Muscle of leg (tissue), 16 donors: Measurements from ENCODE around the gene CCDC200. TPM values are rescaled to one million over a fixed set of nuclear protein-coding genes. Genes with fewer than 3 reads are reported as not detected.
"Not testable (repeated sequence)": the region's sequence is repeated elsewhere in the genome, so short reads cannot be mapped to it uniquely, and the experiment has no call there.

Experiments used
- DNase-seq: peaks from one replicate; pipeline ENCODE4 v3.0.0; 2013
- H3K27ac ChIP-seq: one replicate; pipeline ENCODE4 v1.5.1; 2013; ENCODE audit warnings: mild to moderate bottlenecking, low read length, control low read depth
- H3K27me3 ChIP-seq: one replicate; pipeline ENCODE4 v1.6.1; 2013; ENCODE audit warnings: low read length; ENCODE audit not compliant: control insufficient read depth, insufficient read depth
- H3K36me3 ChIP-seq: one replicate; pipeline ENCODE4 v1.6.1; 2013; ENCODE audit warnings: low read length; ENCODE audit not compliant: control insufficient read depth, insufficient read depth
- H3K4me1 ChIP-seq: one replicate; pipeline ENCODE4 v1.6.1; 2013; ENCODE audit warnings: low read length; ENCODE audit not compliant: control insufficient read depth, insufficient read depth
- H3K4me3 ChIP-seq: one replicate; pipeline ENCODE4 v1.5.1; 2013; ENCODE audit warnings: low read length, control low read depth
- H3K9me3 ChIP-seq: replicated peaks from 2 replicates; pipeline ENCODE4 v1.6.1; 2013; ENCODE audit warnings: low read depth, low read length; ENCODE audit not compliant: control insufficient read depth
- WGBS: methylation state at CpG from one replicate; pipeline ENCODE4 v1.1.5; 2013; ENCODE audit warnings: missing lambda C conversion rate; ENCODE audit not compliant: insufficient coverage; 5-methylcytosine and 5-hydroxymethylcytosine counted together
- long read RNA-seq, 11 donors: transcript quantifications; one replicate each; lab custom pipeline, GENCODE V29; 2026
- polyA plus RNA-seq, 8 donors: library from polyadenylated mRNA; unstranded; fragments of 120-200 nt; gene quantifications; one replicate each; pipeline versions ENCODE4 v1.2.1 to v1.2.3, GENCODE V29; 2013; ENCODE audit warnings: inconsistent platforms in 1 of 8, low replicate concordance in 1 of 8; ENCODE audit not compliant: insufficient read length in 8 of 8, insufficient read depth in 1 of 8
- total RNA-seq: library from RNA; stranded (reverse); fragments of 120-200 nt; gene quantifications from one replicate; pipeline ENCODE4 v1.2.4, GENCODE V29; 2013

The CCDC200 gene
- total RNA-seq (not detected), polyA plus RNA-seq (10 to 100 TPM in 2 of 8 donors, 1 to 10 TPM in 6; 3.2 to 13.1 (median 7.3) TPM)
- long read RNA-seq, donor 1, result 0 reads
- long read RNA-seq, donor 2, result 0 reads
- long read RNA-seq, donor 3, result 0 reads
- long read RNA-seq, donor 4, result 0 reads
- long read RNA-seq, donor 5, result 0 reads
- long read RNA-seq, donor 6, result 0 reads
- long read RNA-seq, donor 7, result 0 reads
- long read RNA-seq, donor 8, partial matches to known transcripts, result 5 of 5 reads
- long read RNA-seq, donor 8, other reads (novel, unspliced or antisense), result 0 of 5 reads
- long read RNA-seq, donor 9, result 0 reads
- long read RNA-seq, donor 10, result 0 reads
- long read RNA-seq, donor 11, result 0 reads

DNA sequence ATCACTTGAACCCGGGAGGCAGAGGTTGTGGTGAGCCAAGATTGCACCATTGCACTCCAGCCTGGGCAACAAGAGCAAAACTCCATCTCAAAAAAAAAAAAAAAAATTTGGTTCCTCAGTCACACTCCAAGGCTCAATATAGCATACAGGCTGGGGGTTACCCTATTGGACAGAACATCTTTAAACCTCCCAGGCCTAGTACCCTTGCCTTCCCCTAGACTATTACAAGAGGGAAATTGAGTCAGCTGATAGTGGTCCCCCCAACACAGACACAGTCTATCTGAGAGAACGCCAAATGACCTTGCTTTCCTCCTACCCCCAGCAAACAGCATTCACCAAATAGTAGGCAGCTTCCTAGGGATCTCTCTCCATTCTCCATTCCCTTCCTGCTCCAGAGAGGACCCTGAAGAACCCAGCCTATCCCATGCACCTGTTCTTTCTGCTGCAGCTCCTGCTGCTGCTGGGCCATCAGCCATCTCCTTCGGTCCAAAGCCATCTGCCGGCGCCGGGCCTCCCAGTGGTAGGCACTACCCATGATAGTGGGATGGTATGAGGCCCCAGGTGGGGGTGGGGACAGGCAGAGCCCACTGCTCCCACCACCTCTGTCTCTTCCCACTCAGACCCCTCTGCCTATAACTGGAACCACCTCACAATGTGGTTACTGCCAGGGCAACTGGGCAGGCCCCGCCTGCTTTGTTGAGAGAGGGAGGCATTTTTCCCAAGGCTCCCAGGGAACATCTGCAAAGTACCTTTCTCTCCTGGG, at the start of gene CCDC200:
Gene CCDC200, minus strand, starts transcription at position 604 of the 763 bp plus-strand sequence. Its CDS starts 69 bp downstream, at position 535.
- H3K27ac ChIP-seq, H3K4me1 ChIP-seq, H3K27me3 ChIP-seq, H3K9me3 ChIP-seq, DNase-seq, H3K4me3 ChIP-seq: not testable (repeated sequence)
- H3K36me3 ChIP-seq, result peaks cover 22% of the 10 kb centered on the region
- WGBS, result no CpG with 5 or more reads among the region's 7 CpGs

DNA sequence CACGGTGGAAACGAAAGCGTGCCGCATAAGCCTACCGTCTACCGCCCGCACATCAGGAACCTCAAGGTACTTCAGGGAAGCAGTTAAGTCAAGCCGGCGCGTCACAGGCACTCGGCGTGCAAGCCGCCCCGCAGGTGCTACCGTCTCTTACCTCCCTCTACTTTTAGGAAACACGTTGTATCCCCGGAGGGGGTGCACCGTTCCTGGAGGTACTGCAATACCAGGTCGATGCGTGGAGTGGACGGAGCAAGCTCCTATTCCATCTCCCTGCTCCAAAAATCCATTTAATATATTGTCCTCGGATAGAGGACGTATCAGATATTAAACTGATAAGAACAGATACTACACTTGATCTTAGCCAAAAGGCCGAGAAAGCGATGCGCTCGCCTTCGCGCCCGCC, 44.5 kb upstream of the CCDC200 start:
- WGBS, result no CpG with 5 or more reads among the region's 30 CpGs
- not testable (repeated sequence) for H3K27ac ChIP-seq, H3K4me3 ChIP-seq, H3K9me3 ChIP-seq, H3K36me3 ChIP-seq, DNase-seq, H3K4me1 ChIP-seq, H3K27me3 ChIP-seq

GRCh38 chr17:43272483-43272882, 44.1 kb upstream of the CCDC200 start:
- H3K36me3 ChIP-seq, H3K27ac ChIP-seq, H3K4me3 ChIP-seq, H3K9me3 ChIP-seq, H3K4me1 ChIP-seq, DNase-seq, H3K27me3 ChIP-seq: not testable (repeated sequence)
- no CpG with 5 or more reads among the region's 12 CpGs for WGBS

DNA sequence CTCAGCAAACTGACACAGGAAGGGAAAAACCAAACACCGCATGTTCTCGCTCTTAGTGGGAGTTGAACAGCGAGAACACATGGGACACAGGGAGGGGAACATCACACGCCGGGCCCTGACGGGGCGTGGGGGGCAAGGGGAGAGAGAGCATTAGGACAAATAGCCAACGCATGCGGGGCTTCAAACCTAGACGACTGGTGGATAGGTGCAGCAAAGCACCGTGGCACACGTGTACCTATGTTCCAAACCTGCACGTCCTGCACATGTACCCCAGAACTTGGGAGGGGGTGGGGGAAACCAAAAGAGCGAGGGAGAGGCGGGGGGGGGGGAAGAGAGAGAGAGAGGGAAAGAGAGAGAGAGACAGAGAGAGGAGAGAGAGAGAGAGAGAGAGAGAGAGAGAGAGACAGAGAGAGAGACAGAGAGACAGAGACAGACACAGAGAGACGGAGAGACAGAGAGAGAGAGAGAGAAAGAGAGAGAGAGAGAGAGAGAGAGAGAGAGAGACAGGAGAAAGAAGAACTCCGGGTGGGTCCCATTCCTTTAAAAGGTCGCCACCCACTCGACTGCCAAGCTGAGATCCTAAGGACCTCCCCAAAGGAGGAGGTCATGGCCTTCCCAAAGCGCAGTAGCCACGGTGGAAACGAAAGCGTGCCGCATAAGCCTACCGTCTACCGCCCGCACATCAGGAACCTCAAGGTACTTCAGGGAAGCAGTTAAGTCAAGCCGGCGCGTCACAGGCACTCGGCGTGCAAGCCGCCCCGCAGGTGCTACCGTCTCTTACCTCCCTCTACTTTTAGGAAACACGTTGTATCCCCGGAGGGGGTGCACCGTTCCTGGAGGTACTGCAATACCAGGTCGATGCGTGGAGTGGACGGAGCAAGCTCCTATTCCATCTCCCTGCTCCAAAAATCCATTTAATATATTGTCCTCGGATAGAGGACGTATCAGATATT, 42.4 kb upstream of the CCDC200 start:
- WGBS, result no CpG with 5 or more reads among the region's 43 CpGs

GRCh38 chr17:43246456-43246855, 18.0 kb upstream of the CCDC200 start:
- not testable (repeated sequence) for DNase-seq, H3K4me3 ChIP-seq, H3K9me3 ChIP-seq, H3K36me3 ChIP-seq, H3K27me3 ChIP-seq, H3K4me1 ChIP-seq, H3K27ac ChIP-seq
- no CpG with 5 or more reads among the region's 23 CpGs for WGBS

More for the DNA sequence above, 42.4 kb upstream of the CCDC200 start:
- not testable (repeated sequence) for H3K27ac ChIP-seq, H3K4me3 ChIP-seq, H3K27me3 ChIP-seq, DNase-seq, H3K9me3 ChIP-seq, H3K4me1 ChIP-seq, H3K36me3 ChIP-seq

DNA sequence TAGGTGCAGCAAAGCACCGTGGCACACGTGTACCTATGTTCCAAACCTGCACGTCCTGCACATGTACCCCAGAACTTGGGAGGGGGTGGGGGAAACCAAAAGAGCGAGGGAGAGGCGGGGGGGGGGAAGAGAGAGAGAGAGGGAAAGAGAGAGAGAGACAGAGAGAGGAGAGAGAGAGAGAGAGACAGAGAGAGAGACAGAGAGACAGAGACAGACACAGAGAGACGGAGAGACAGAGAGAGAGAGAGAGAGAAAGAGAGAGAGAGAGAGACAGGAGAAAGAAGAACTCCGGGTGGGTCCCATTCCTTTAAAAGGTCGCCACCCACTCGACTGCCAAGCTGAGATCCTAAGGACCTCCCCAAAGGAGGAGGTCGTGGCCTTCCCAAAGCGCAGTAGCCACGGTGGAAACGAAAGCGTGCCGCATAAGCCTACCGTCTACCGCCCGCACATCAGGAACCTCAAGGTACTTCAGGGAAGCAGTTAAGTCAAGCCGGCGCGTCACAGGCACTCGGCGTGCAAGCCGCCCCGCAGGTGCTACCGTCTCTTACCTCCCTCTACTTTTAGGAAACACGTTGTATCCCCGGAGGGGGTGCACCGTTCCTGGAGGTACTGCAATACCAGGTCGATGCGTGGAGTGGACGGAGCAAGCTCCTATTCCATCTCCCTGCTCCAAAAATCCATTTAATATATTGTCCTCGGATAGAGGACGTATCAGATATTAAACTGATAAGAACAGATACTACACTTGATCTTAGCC, 12.4 kb upstream of the CCDC200 start:
- not testable (repeated sequence) for H3K27ac ChIP-seq, H3K9me3 ChIP-seq, H3K27me3 ChIP-seq, H3K4me1 ChIP-seq, H3K36me3 ChIP-seq, H3K4me3 ChIP-seq, DNase-seq
- no CpG with 5 or more reads among the region's 34 CpGs for WGBS

DNA sequence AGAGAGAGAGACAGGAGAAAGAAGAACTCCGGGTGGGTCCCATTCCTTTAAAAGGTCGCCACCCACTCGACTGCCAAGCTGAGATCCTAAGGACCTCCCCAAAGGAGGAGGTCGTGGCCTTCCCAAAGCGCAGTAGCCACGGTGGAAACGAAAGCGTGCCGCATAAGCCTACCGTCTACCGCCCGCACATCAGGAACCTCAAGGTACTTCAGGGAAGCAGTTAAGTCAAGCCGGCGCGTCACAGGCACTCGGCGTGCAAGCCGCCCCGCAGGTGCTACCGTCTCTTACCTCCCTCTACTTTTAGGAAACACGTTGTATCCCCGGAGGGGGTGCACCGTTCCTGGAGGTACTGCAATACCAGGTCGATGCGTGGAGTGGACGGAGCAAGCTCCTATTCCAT, 11.2 kb upstream of the CCDC200 start:
- not testable (repeated sequence) for H3K27ac ChIP-seq, DNase-seq, H3K4me3 ChIP-seq, H3K9me3 ChIP-seq, H3K27me3 ChIP-seq, H3K36me3 ChIP-seq, H3K4me1 ChIP-seq
- no CpG with 5 or more reads among the region's 26 CpGs for WGBS

- DNase-seq, H3K27ac ChIP-seq, H3K27me3 ChIP-seq, H3K4me3 ChIP-seq, H3K9me3 ChIP-seq, H3K36me3 ChIP-seq, H3K4me1 ChIP-seq: not testable (repeated sequence)
- no CpG with 5 or more reads among the region's 31 CpGs for WGBS
Observed at GRCh38 chr17:43233877-43234276, 5.5 kb upstream of the CCDC200 start, which contains the start of gene RNU2-1. RNU2-1 (minus strand) TSS chr17:43233977.

DNA sequence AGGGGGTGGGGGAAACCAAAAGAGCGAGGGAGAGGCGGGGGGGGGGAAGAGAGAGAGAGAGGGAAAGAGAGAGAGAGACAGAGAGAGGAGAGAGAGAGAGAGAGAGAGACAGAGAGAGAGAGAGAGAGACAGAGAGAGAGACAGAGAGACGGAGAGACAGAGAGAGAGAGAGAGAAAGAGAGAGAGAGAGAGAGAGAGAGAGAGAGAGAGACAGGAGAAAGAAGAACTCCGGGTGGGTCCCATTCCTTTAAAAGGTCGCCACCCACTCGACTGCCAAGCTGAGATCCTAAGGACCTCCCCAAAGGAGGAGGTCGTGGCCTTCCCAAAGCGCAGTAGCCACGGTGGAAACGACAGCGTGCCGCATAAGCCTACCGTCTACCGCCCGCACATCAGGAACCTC, 4.8 kb upstream of the CCDC200 start:
- not testable (repeated sequence) for H3K4me3 ChIP-seq, H3K4me1 ChIP-seq, H3K9me3 ChIP-seq, DNase-seq, H3K27ac ChIP-seq, H3K27me3 ChIP-seq, H3K36me3 ChIP-seq
- no CpG with 5 or more reads among the region's 15 CpGs for WGBS
